GM10248 (cell line): Measurements from ENCODE around the gene CREBBP.

Experiments
- CTCF ChIA-PET: fragments of 300-600 bp; sonication (Branson Sonifier 250); formaldehyde crosslinking; extraction: SDS; loops from one replicate; lab custom pipeline; 2021; ENCODE audit warnings: antibody characterized with exemption; lab: Yijun Ruan, JAX
- POLR2A ChIA-PET: fragments of 350-650 bp; sonication (Branson Sonifier 250); formaldehyde crosslinking; extraction: SDS; loops from one replicate; lab custom pipeline; 2020; ENCODE audit warnings: antibody characterized with exemption; lab: Yijun Ruan, JAX
- DNase-seq: peaks from one replicate; pipeline ENCODE4 v3.0.0; 2012; ENCODE audit errors: extremely low spot score
- CTCF ChIP-seq: IDR thresholded peaks from 2 replicates; pipeline ENCODE4 v1.5.1; 2012; ENCODE audit warnings: mild to moderate bottlenecking, low read depth; ENCODE audit errors: extremely low read depth, missing control alignments, control extremely low read depth

CREBBP gene

GRCh38 chr16:3822366-3823045, 58.0 kb downstream of the CREBBP start:
- CTCF ChIA-PET: no interaction called here
- POLR2A ChIA-PET: no interaction called here
- no peak for TF ChIP-seq CTCF
- DNase-seq: no peak

GRCh38 chr16:3821184-3821583, 59.3 kb downstream of the CREBBP start:
- TF ChIP-seq CTCF: no peak
- ChIA-PET POLR2A (no interaction called here), CTCF (no interaction called here)
- DNase-seq: no peak

GRCh38 chr16:3819746-3820724, 60.5 kb downstream of the CREBBP start:
- DNase-seq: no peak

GRCh38 chr16:3819175-3819527, 61.4 kb downstream of the CREBBP start:
- POLR2A ChIA-PET: no interaction called here
- DNase-seq: no peak
- TF ChIP-seq CTCF: no peak
- CTCF ChIA-PET: interaction anchor here (1.9 kb wide), 1 partner anchor 10 kb away, joined by 5 read pairs; no protein-coding TSS in a partner anchor

More at GRCh38 chr16:3819746-3820724, 60.5 kb downstream of the CREBBP start:
- ChIA-PET CTCF (interaction anchor here (1.9 kb wide), 1 partner anchor 9 kb away, joined by 5 read pairs; no protein-coding TSS in a partner anchor), POLR2A (no interaction called here)
- no peak for TF ChIP-seq CTCF

- CTCF ChIA-PET: interaction anchor here (0.7 to 1.6 kb wide), 3 partner anchors 11 to 21 kb away, joined by 3 to 4 read pairs (median 3); no protein-coding TSS in a partner anchor
Observed at GRCh38 chr16:3816326-3816725, 64.2 kb downstream of the CREBBP start.

More at GRCh38 chr16:3816326-3816725, 64.2 kb downstream of the CREBBP start:
- TF ChIP-seq CTCF: no peak
- no peak for DNase-seq
- POLR2A ChIA-PET: no interaction called here
